GM19324 (cell line): ENCODE results near the gene SGCE.
"Not testable (repeated sequence)": the region's sequence is repeated elsewhere in the genome, so short reads cannot be mapped to it uniquely, and the experiment has no call there.

ENCODE experiments used
- ATAC-seq: cut with Tn5 transposase; IDR thresholded peaks from one replicate; pipeline ENCODE4 v1.9.1; 2021; ENCODE audit warnings: mild to moderate bottlenecking, moderate library complexity; ENCODE audit not compliant: unreplicated experiment, low FRiP score

Gene SGCE, protein sequence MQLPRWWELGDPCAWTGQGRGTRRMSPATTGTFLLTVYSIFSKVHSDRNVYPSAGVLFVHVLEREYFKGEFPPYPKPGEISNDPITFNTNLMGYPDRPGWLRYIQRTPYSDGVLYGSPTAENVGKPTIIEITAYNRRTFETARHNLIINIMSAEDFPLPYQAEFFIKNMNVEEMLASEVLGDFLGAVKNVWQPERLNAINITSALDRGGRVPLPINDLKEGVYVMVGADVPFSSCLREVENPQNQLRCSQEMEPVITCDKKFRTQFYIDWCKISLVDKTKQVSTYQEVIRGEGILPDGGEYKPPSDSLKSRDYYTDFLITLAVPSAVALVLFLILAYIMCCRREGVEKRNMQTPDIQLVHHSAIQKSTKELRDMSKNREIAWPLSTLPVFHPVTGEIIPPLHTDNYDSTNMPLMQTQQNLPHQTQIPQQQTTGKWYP

GRCh38 chr7:94655848-94656657 is at the start of gene SGCE:
TSS of gene SGCE (minus strand) at chr7:94656133. CDS start at chr7:94656098, 35 bp downstream.
- no peak for ATAC-seq

DNA sequence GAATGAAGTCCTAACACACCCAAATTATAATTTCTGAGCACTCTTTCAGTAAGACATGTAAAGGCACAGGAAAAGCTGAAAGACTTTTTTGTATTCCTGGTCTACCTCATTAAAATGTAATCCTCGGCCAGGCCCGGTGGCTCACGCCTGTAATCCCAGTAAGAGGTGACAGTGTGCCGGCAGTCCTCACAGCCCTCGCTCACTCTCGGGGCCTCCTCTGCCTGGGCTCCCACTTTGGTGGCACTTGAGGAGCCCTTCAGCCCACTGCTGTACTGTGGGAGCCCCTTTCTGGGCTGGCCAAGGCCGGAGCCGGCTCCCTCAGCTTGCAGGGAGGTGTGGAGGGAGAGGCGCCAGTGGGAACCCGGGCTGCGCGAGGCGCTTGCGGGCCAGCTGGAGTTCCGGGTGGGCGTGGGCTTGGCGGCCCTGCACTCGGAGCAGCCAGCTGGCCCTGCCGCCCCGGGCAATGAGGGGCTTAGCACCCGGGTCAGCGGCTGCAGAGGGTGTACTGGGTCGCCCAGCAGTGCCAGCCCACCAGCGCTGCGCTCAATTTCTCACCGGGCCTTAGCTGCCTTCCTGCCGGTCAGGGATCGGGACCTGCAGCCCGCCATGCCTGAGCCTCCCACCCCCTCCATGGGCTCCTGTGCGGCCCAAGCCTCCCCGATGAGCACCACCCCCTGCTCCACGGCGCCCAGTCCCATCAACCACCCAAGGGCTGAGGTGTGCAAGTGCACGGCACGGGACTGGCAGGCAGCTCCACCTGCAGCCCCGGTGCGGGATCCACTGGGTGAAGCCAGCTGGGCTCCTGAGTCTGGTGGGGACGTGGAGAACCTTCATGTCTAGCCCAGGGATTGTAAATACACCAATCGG is 49.5 kb upstream of the SGCE start:
- ATAC-seq = not testable (repeated sequence)

GRCh38 chr7:94701555-94701973 is 45.6 kb upstream of the SGCE start:
- ATAC-seq = no peak

DNA sequence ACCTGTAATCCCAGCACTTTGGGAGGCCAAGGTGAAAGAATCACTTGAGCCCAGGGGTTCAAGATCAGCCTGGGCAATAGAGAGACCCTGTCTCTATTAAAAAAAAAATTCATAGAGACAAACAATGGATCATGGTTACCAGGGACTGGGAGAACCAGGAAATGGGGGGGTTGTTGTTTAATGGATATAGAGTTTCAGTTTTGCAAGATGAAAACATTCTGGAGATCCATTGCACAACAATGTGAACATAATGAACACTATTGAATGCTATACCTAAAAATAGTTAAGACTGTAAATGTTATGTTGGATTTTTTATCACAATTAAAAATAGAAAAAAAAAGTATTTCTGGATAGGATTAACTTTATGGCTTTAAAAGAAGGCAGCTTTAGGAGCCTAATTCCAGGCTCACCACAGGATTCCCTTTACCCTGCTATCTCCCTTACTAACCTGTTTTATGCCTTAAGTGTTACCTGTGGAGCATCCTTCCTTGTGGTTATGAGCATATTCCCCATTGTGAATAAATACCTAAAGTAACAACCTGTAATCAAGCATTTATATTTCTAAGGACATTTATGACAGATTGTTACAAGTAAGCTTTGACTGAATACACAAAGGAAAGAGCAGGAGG is 45.1 kb upstream of the SGCE start:
- ATAC-seq = no peak

DNA sequence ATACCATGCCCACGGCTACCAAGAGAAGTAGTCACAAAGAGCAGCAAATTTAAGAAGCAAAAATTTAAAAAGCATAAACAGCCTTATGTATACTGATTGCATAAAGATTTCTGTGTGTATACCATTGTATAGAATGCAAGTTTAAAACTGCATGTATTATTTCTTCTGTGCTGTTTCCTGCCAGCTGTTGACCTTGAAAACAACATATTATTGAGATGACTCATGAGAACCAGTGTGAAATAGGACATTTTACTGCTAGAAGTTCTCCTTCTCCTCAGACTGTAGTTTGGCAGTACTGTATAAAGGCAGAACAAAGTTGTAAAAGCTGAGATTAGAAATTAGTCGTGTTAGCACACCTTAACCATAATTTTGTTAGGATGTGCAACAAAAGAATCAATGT is 42.3 kb upstream of the SGCE start:
- ATAC-seq = no peak

DNA sequence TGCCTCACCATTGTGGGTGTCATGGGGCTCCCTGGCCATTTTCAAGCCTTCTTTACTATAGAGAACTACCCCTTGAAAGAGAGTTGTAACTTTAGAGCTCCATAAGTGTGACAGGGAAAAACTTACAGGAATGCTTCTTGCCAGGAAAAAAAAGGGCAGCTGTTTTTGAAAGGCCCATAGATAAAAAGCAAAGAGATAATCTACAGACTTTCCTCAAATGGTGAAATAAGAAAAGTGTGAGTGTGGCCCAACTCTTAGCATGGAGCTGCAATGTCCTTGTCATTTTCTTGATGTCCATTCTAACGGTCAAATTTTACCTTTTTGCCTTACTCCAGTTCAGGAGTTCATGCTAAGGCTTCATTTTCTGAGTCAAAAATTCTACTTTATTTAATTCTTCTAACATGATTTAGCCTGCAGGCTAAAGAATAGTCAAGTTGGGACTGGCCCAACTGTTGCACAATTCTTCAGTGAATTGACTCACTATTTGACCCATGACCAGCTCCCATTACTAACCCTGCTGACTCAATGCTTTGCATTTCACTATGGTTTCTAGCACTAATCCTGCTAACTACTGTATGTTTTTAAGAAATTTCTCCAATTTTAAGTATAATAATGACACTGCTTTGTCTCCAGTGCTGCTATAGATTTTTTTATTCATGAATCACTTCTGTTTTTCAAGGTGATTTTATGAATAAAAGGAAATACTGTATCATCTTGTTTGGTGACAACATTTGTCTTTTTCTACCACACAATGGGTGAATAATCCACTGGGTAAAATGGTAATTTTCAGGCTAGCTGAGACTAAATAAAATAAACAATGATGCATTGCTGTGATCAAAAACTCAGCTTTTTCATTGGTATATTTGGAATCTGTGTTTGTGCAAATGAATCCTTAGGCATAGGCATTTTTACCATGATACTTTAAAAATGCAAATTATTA is 41.4 kb upstream of the SGCE start:
- no peak for ATAC-seq

DNA sequence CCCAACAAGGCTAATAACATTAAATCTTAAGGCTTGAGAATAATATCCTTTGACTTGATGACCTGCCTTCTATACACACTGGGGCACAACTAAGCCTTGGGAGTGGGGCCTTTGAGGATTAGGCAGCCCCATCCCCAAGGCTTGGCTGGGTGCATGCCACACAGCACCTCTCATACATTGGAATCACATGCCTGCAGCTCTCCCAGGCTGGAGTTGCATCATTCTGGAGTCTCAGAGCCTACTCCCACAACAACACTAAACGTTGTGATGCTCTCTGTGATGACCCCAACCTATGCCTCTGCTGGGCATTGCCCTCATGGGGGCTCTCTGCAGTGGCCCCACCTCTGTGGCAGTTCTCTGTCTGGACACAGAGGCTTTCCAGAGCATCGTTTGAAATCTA is 31.9 kb upstream of the SGCE start:
- no peak for ATAC-seq

DNA sequence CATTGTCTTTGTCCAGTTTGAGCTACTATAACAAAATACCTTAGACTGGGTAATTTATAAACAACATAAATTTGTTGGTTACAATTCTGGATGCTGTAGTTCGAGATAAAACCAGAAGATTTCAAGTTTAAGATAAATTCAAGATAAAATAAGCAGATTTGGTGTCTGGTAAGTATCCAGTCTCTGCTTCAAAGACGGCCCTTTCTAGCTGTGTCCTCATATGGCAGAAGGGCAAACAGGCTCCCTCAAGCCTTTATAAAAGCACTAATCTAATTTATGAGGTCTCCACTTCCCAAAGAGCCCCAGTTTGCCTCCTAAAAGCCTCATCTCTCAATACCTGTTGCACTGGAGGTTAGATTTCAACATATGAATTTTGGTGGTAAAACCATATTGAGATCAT is 31.1 kb upstream of the SGCE start:
- no peak for ATAC-seq

GRCh38 chr7:94683066-94683465 is 27.1 kb upstream of the SGCE start:
- ATAC-seq = no peak

DNA sequence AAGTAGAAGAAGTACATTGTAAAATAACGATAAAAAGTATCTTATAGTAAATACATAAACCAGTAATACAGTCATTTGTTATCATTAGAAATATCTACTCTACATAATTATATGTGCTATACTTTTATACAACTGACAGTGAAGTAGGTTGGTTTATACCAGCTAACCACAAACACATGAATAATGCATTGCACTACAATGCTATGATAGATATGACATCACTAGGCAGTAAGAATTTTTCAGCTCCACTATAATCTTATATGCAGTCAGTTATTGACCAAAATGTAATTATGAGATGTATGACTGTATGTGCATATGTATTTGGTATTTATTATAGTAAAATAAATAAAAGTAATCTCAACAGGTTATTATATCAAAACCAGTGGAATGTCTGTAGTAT is 23.4 kb upstream of the SGCE start:
- ATAC-seq = no peak

DNA sequence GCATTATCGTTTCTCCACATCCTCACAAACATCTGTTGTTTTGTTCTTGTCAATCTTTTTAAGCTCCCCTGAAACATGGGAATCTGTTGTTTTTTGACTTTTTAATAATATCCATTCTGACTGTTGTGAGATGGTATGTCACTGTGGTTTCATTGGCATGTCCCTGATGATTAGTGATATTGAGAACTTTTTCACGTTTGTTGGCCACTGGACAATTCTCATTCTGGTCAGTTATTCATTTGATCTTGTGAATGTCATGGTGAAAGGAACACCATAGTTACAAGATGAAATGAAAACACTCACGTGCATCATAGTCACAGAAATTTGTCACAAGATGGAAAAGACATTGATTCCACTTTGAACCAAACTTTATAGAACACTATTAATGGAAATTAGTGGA is 20.5 kb upstream of the SGCE start:
- ATAC-seq = no peak

DNA sequence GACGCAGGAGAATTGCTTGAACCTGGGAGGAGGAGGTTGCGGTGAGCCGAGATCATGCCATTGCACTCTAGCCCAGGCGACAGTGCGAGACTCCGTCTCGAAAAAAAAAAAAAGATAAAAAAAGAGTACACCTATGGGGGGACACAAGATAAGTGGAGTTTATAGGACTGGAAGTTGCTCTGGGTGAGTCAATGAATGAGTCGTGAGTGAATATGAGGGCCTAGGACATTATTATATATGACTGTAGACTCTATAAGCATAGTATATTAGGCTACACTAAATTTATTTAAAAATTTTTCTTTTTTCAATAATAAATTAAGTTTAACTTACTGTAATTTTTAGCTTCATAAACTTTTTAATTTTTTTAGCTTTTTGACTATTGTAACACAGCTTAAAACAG is 19.4 kb upstream of the SGCE start:
- no peak for ATAC-seq

DNA sequence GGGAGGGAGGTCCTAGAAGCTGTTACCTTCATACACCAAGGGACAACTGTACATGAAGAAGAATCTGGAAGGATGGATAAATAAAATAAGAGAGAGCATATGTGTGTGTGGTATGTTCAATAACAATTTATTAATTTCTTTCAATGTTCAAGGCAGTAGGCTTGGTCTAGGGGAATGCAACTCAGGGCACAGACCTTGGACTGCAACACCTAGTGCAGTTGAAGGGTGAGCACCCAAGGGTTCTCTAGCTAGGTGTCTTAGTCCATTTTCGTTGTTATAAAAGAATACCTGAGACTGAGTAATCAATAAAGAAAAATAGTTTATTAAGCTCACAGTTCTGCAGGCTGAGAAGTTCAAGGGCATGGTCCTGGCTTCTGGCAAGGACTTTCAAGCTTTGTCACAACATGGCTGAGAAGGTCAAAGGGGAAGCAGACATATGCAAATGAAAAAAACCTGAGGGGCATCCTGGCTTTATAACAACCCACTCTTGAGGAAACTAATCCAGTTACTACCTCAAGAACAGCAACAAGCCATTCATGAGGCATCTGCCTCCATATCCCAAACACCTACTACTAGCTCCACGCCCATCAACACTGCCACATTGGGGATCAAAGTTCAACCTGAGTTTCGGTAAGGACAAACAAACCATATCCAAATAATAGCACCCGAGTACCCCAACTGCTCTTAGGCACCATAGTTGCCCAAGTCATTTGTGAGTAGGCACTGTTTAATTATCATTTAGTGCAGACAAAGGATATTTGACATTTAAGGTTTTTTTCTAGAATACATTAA is 15.7 kb upstream of the SGCE start:
- ATAC-seq = no peak

DNA sequence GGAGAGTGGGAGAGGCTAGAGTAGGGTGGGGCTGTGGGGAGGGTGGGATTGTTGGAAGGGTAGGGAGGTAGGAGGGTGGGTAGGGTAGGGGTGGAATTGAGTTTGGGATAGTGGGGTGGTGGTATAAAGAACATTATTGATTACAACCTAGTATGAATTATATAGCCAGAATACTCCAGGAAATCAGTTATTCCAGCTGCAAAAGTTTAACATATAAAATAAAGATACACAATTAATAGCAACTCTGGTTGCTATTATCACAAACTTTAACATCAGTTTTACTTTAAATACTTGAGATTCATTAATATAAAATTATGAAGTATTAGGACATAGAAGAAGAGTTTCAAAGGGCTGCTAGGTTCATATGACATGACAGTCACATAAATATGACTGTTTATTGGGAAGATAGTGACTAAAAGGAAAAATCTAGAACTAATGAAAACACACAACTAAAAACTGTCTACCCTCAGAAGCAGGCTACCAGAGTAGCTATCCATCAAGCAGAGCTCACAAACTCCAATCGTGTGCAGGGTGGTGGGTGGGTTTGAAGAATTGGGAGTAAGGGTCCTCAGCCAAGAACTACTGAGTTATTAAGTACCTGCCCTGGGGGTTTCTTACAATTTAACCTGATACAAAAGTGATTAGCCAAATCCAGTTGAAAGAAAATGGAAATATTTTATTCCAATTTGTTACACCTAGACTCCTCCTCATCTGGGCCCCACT is 14.0 kb upstream of the SGCE start:
- no peak for ATAC-seq

- no peak for ATAC-seq
Observed at GRCh38 chr7:94666879-94667587, 11.1 kb upstream of the SGCE start.

DNA sequence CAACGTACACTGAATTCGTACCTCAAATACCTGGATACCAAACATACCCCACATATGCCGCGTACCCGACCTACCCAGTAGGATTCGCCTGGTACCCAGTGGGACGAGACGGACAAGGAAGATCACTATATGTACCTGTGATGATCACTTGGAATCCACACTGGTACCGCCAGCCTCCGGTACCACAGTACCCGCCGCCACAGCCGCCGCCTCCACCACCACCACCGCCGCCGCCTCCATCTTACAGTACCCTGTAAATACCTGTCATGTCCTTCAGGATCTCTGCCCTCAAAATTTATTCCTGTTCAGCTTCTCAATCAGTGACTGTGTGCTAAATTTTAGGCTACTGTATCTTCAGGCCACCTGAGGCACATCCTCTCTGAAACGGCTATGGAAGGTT is 9.5 kb upstream of the SGCE start:
- no peak for ATAC-seq

GRCh38 chr7:94664023-94664422 is 8.1 kb upstream of the SGCE start:
- ATAC-seq = no peak
